GM18909 (cell line): ENCODE measurements around the gene NMT2.

Experiments
- ATAC-seq: cut with Tn5 transposase; IDR thresholded peaks from one replicate; pipeline ENCODE4 v1.9.1; 2021; ENCODE audit warnings: mild to moderate bottlenecking; ENCODE audit not compliant: unreplicated experiment, poor library complexity

The NMT2 gene

GRCh38 chr10:15147594-15148392 lies 20.7 kb downstream of the NMT2 start:
- no peak for ATAC-seq

- ATAC-seq, result no peak
Observed at GRCh38 chr10:15146366-15146765, 22.1 kb downstream of the NMT2 start.

DNA sequence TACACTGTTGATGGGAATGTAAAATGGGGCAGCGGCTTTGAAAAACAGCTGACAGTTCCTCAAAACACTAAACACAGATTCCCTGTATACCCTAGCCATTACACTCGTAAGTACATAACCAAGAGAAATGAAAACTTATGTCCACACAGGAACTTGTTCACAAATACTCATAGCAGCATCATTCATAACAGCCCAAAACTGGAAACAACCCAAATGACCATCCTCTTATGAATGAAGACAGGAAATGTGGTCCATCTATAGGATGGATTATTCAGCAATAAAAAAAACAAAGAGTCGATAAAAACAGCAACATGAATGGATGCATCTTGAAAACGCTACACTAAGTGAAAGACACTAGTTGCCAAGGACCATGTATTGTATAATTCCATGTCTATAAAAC lies 23.7 kb downstream of the NMT2 start:
- ATAC-seq, result no peak

DNA sequence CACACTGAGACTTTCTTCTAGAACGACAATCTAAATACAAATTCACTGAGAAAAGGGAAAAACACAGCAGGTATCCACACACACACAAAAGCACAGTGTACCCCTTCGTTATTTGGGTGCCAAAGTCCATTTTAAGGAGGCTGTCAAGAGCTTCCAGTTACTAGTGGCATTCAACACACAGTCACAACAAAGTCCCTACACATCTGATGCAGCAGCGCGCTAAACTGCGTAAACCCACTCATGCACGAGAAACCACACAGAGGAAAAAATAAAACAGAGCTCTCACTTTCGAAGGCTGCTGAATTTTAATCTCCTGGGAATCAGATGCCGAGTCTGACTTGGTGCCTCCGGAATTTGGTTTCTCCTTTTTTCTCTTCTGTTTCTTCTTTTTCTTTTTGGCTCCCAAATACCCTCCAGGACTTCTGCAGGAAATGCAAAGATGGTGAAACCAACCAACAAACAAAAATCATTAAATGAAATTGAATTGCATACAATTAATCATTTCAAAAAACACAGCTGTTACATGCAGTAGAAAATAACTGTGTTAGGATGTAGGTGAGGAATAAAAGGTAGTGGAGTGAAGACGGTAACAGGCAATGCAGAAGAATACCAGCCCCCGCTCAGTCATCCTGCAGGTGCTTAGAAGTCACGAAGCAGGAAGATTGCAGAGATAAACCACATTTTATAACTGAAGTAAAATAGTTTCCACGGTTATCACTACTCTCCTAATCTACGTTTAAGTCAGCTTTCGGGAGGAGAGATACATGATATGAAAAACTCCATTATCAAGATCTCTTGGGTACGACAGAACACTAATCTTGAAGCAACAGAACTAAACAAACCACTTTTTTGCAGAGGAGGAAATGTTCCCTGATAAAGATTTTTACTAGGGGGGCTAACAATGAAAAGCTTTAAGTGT lies 27.1 kb downstream of the NMT2 start:
- peak; percentile 90 for ATAC-seq

GRCh38 chr10:15140698-15141097 lies 27.8 kb downstream of the NMT2 start:
- no peak for ATAC-seq

GRCh38 chr10:15137636-15138035 lies 30.9 kb downstream of the NMT2 start:
- no peak for ATAC-seq

GRCh38 chr10:15137036-15137359 lies 31.5 kb downstream of the NMT2 start:
- no peak for ATAC-seq

DNA sequence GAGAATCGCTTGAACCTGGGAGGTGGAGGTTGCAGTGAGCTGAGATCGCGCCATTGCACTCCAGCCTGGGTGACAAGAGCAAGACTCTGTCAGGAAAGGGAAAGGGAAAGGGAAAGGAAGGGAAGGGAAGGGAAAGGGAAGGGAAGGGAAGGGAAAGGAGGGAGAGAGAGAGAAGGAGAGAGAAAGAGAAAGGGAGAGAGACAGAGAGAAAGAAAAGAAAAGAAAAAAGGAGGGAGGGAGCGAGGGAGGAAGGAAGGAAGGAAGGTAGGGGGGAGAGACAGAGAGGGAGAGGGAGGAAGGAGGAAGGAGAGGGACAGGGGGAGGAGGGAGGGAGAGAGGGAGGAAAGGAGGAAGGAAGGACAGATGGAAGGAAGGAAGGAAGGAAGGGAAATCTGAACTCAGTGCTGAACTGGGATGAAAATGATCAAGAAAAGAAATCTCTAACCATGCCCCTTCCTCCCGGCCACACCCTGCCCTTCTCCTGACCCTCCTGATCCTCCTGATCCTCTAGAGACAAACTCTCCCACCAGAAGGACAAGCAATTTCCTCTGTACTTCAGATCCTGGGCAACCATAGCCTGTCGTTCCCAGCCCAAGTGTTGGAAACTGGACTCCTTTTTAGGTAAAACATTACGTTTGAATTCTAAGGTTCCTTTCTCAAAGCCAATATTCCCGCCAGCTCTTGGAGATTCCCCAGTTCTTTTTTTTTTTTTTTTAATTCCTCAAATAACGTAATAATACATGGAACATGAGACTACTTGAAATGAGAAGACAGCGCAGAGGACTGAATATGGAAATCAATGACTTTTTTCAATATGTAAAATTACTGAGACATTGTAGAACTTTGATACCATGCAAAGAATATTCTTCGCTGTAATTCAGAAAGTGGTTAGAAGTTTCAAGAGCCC lies 32.1 kb downstream of the NMT2 start:
- no peak for ATAC-seq

GRCh38 chr10:15131330-15131729 lies 37.2 kb downstream of the NMT2 start:
- no peak for ATAC-seq

GRCh38 chr10:15124908-15125307 lies 43.6 kb downstream of the NMT2 start:
- ATAC-seq, result no peak

GRCh38 chr10:15124190-15124589 lies 44.3 kb downstream of the NMT2 start:
- ATAC-seq, result no peak

DNA sequence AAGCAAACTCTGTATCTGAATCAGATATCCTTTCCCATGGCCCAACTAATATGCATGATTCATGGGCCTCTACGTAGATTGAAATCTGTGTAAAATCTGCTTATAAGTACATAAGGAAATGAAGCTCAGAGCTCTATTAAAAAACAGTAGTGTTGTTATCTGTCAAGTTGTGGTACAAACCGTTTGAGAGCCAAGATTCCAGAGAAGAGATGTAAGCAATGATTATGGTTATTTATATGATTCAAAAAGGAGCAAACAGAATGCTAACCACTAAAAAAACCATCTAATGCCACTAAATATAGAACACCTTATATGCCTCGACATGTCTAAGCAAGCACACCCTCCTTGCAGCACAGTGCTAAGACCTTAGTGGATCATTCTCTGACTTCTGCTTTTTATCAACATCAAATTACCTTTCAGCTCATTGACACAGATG lies 44.7 kb downstream of the NMT2 start:
- ATAC-seq, result no peak

DNA sequence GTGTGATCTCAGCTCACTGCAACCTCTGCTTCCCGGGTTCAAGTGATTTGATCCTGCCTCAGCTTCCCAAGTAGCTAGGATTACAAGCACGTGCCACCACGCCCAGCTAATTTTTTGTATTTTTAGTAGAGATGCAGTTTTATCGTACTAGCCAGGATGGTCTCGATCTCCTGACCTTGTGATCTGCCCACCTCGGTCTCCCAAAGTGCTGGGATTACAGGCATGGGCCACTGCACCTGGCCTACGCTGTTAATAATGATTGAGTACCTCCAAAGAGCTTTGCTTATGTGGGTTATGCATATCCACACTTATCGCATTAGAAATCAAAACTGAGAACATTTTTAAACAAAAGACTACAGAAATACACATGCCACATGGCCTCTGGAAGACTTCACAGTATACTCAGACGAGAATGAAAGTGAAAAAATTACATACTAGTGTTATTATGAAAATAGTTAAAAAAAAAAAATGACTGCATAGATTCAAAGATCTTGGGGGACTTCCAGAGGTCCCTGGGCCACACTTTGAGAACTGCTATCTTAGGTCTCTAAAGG lies 45.9 kb downstream of the NMT2 start:
- peak; percentile 87 for ATAC-seq

DNA sequence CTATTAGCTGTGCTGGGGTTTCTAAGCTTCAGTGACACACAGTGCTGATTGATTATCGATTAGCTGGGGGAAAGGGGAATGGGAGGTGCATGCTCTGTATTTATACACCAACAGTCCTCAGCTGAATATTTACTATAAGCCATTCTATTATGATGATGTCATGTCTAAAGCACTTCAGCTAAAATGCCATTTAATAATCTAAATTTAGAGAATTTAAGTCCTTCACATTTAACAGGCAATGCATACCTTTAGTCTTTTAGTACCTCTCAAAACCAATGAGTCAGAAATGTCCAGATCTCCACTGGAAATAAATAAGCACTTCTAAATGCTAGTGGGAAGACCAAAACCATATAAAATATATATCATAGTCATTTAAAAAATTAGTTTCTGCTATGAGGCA lies 46.8 kb downstream of the NMT2 start:
- no peak for ATAC-seq

GRCh38 chr10:15120523-15120922 lies 48.0 kb downstream of the NMT2 start:
- no peak for ATAC-seq

GRCh38 chr10:15118615-15119014 lies 49.9 kb downstream of the NMT2 start:
- no peak for ATAC-seq

DNA sequence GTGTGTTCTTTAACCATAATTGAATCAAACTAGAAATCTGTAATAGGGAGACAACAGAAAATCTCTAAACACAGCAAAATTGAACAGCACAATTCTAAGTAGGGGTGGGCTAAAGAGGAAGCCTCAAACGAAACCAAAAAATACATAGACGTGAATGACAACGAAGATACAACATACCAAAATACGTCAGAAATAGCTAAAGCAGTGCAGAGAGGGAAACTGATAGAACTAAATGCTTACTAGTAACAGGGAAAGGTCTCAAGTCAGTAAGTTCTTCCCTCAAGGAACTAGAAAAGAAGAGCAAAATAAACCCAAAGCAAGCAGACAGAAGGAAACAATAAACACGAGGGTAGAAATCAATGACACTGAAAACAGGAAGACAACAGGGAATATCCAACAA lies 52.3 kb downstream of the NMT2 start:
- no peak for ATAC-seq

DNA sequence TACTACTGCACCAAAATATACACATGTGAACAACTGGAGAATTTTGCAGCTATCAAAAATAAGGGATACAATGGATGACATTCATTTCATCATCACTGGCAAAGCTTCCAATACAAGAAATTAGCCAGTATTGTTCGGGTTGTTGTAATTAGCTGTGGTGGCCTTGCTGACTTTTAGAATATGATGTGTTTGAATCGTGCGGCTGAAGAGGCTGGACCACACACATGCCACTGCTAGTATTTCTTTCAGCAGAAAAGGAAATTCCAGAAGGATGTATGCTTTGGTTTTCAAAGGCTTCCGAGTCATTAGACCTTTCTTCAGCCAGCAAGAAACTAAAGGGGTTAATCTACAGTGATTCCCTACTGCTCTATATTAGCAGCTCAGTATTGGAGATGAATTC lies 54.7 kb downstream of the NMT2 start:
- no peak for ATAC-seq

DNA sequence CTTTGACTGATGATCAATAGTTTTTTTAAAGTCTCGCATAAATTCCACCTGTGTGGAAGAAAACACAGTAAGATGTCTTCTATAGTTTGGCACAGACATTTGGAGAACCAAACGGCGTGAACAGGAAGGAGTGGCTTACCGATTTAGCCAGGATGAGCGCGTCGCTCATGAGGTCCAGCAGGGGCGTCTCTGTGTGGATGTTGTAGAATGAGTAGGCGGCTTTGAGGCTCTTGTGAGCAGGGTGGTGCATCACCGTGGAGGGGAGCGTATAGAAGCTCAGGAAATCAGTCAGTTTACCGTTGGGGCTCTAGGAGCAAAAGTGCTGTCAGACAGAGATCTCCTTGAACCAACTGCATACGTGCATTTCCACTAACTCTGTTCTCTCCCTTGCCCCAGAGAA lies 55.8 kb downstream of the NMT2 start:
- ATAC-seq, result no peak

GRCh38 chr10:15106352-15107013 lies 62.0 kb downstream of the NMT2 start:
- ATAC-seq, result peak; percentile 81
